C4-2B (cell line): ENCODE measurements around the gene UBR2.

ENCODE experiments used
- CTCF ChIP-seq: fragments of 450-650 bp; conservative IDR thresholded peaks from 2 replicates; pipeline ENCODE4 v1.5.1; 2017; ENCODE audit warnings: mild to moderate bottlenecking
- ZFX ChIP-seq: fragments of 450-650 bp; IDR thresholded peaks from 2 replicates; pipeline ENCODE4 v1.6.1; 2017

- TF ChIP-seq CTCF (no peak), ZFX (no peak)
These were observed 8.1 kb upstream of the UBR2 start for GRCh38 chr6:42555477-42556457.
